ENCODE data around the gene ANKRD39.

Gene ANKRD39

DNA sequence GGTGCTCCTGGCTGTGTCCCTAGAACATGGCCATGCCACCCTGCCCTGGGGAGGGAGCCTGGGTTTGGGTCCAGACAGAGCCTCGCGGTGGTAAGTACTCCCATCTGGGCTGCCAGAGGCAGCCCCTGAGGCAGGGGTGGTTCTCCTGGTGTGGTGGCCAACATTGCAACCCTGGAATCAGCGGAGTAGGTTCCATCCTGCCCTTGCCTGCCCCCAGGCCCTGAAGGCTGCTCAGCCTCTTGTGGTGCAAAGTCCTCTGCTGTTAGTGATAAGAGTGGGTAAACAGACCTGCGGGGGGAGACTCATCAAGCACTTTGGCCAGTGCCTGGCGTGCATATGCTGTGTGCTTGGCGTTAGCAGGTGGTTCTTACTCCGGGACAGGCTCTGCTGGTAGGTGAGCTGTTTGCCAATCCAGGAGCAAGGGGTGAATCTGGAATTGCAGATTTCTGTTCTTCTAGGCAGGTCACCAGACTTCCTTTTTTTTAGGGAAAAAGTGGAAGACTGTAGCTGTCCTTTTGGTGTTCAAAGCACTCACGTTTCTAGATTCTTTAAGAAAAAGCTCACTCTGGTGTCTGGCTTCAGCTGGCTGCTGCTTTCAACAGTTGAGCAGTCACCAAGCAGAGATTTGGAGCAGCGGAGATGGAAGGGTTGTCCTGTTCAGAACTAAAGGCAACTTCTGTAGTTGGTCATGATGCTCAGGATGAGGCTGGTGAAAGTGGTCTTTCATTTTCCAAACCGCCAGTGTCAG, 38.5 kb downstream of the ANKRD39 start:
- H3K4me1 ChIP-seq = no peaks in the 10 kb centered on the region
- H3K9me3 ChIP-seq = no peaks in the 10 kb centered on the region
- no peak for TF ChIP-seq CTCF (IDR thresholded peaks at IDR 0.05; ENCODE audit: low read depth, low read length)
- peak; percentile 55 for DNase-seq
- H3K4me3 ChIP-seq (ENCODE audit: low read depth, low read length) = peak overlapping the region; percentile 11; the same call in 1 of the 2 replicates
- H3K27me3 ChIP-seq = no peaks in the 10 kb centered on the region
- H3K36me3 ChIP-seq = no peaks in the 10 kb centered on the region

DNA sequence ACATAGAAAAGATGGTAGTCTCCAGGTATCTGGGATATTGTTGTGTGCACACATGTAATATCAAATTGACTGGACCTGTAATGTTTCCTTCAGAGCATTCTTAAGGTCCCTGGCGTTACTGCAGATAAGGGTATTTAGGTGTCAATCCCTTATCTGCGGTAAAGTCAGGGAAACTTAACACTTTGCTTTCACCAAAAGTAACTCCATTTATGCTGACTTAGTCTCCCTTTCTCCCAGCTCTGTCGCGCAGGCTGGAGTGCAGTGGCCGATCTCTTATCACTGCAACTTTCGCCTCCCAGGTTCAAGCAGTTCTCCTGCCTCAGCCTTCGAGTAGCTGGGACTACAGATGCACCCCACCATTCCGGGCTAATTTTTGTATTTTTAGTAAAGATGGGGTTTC, 39.9 kb downstream of the ANKRD39 start:
- TF ChIP-seq CTCF (IDR thresholded peaks at IDR 0.05; ENCODE audit: low read depth, low read length) = no peak
- Histone ChIP-seq H3K4me1 (no peaks in the 10 kb centered on the region), H3K27me3 (no peaks in the 10 kb centered on the region), H3K9me3 (no peaks in the 10 kb centered on the region), H3K36me3 (no peaks in the 10 kb centered on the region), H3K4me3 (ENCODE audit: low read depth, low read length) (peak overlapping the region; percentile 65)
- DNase-seq = no peak

DNA sequence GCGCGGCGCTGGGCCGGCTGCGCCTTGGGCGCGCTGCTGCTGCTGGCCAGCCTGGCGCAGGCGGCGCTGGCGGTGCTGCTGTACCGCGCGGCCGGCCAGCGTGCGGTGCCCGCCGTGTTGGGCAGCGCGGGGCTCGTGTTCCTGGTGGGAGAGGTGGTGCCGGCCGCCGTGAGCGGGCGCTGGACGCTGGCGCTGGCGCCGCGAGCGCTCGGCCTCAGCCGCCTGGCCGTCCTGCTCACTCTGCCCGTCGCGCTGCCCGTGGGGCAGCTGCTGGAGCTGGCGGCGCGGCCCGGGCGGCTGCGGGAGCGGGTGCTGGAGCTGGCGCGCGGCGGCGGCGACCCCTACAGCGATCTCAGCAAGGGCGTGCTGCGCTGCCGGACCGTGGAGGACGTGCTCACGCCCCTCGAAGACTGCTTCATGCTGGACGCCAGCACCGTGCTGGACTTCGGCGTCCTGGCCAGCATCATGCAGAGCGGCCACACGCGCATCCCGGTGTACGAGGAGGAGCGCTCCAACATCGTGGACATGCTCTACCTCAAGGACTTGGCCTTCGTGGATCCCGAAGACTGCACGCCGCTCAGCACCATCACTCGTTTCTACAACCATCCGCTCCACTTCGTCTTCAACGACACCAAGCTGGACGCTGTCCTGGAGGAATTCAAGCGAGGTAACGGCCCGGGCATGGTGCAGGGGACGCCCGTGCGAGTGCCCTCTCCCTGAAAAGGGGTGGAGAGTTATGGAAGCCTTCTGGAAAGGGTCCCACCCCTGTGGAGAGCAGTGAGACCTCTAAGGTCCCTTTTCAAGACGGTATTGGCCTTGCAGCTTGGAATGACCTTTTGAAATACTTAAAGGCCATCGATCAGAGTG, 40.7 kb downstream of the ANKRD39 start:
- no peak for DNase-seq
- Histone ChIP-seq H3K4me1 (no peaks in the 10 kb centered on the region), H3K27me3 (no peaks in the 10 kb centered on the region), H3K4me3 (ENCODE audit: low read depth, low read length) (peak overlapping the region; percentile 65), H3K9me3 (no peaks in the 10 kb centered on the region), H3K36me3 (no peaks in the 10 kb centered on the region)
- TF ChIP-seq CTCF (IDR thresholded peaks at IDR 0.05; ENCODE audit: low read depth, low read length) = no peak

GRCh38 chr2:96816127-96816835, 41.5 kb downstream of the ANKRD39 start, which contains the start of gene CNNM3:
Gene CNNM3 (plus strand): TSS chr2:96816268. CDS start chr2:96816278, 10 bp downstream.
- peak within 1 kb of the TSS; percentile 69 for H3K4me3 ChIP-seq (ENCODE audit: low read depth, low read length)
- no peaks in the 10 kb centered on the region for H3K36me3 ChIP-seq
- peak; percentile 95 for DNase-seq
- peak; percentile 25; the same call in 1 of the 2 replicates for TF ChIP-seq CTCF (IDR thresholded peaks at IDR 0.05; ENCODE audit: low read depth, low read length)
- no peaks in the 10 kb centered on the region for H3K4me1 ChIP-seq
- H3K27me3 ChIP-seq = no peaks in the 10 kb centered on the region
- no peaks in the 10 kb centered on the region for H3K9me3 ChIP-seq

GRCh38 chr2:96815326-96816126, 42.3 kb downstream of the ANKRD39 start:
- Histone ChIP-seq H3K4me1 (no peaks in the 10 kb centered on the region), H3K27me3 (no peaks in the 10 kb centered on the region), H3K9me3 (no peaks in the 10 kb centered on the region), H3K4me3 (ENCODE audit: low read depth, low read length) (peak overlapping the region; percentile 69), H3K36me3 (no peaks in the 10 kb centered on the region)
- no peak for TF ChIP-seq CTCF (IDR thresholded peaks at IDR 0.05; ENCODE audit: low read depth, low read length)
- no peak for DNase-seq
